Kidney (tissue), 14 donors: ENCODE data around the gene ROR2. TPM values are rescaled to one million over a fixed set of nuclear protein-coding genes. Genes with fewer than 3 reads are reported as not detected.

Experiments
- DNase-seq, 5 donors: peaks; one replicate each; pipeline ENCODE4 v3.0.0-alpha.2; 2013 to 2020
- FAIRE-seq: peaks from 2 replicates; lab custom pipeline; 2012; peaks lifted over from hg19 to GRCh38; lab: Jason Lieb, UNC
- H3K27ac ChIP-seq, 2 donors: one replicate each; pipeline ENCODE4 v1.7.0; 2013; ENCODE audit warnings: low read depth in 2 of 2, low read length in 2 of 2, inconsistent platforms in 1 of 2
- H3K27me3 ChIP-seq: one replicate; pipeline ENCODE4 v1.7.1; 2013; ENCODE audit warnings: low read length, inconsistent platforms; ENCODE audit not compliant: control insufficient read depth, insufficient read depth
- H3K36me3 ChIP-seq, 3 donors: one replicate each; pipeline versions ENCODE4 v1.7.0 to v1.7.1; 2013; ENCODE audit warnings: low read length in 3 of 3, control low read depth in 1 of 3, inconsistent platforms in 1 of 3; ENCODE audit not compliant: insufficient read depth in 3 of 3, control insufficient read depth in 2 of 3
- H3K4me1 ChIP-seq, 3 donors: one replicate each; pipeline versions ENCODE4 v1.7.0 to v1.7.1; 2013; ENCODE audit warnings: low read length in 3 of 3, inconsistent platforms in 1 of 3, low read depth in 1 of 3; ENCODE audit not compliant: control insufficient read depth in 2 of 3, insufficient read depth in 2 of 3
- H3K4me3 ChIP-seq, 3 donors: one replicate each; pipeline versions ENCODE4 v1.7.0 to v1.8.1; 2013; ENCODE audit warnings: low read length in 3 of 3, control low read depth in 1 of 3, inconsistent platforms in 1 of 3
- H3K9ac ChIP-seq, 3 donors: one replicate each; pipeline versions ENCODE4 v1.7.0 to v1.7.1; 2013; ENCODE audit warnings: low read length in 3 of 3, control low read depth in 1 of 3, inconsistent platforms in 1 of 3
- H3K9me3 ChIP-seq, 3 donors: one replicate each; pipeline versions ENCODE4 v1.7.0 to v1.7.1; 2013; ENCODE audit warnings: low read length in 3 of 3, control low read depth in 1 of 3, inconsistent platforms in 1 of 3; ENCODE audit not compliant: control insufficient read depth in 2 of 3, insufficient read depth in 1 of 3
- intact Hi-C: fragments of 100-400 bp; cut with DNase I; formaldehyde crosslinking; loops from one replicate; pipeline ENCODE4 v1.11.1; 2022
- polyA plus RNA-seq: library from polyadenylated mRNA; stranded (reverse); fragments of 350-450 nt; fragmentation: Illumina TruSeq; extraction: RNeasy Lipid Tissue Mini Kit (QIAGEN cat#74804); gene quantifications from one replicate; pipeline ENCODE4 v1.2.3, GENCODE V29; 2014; ENCODE audit warnings: low read depth, low replicate concordance; ENCODE audit not compliant: insufficient read depth
- total RNA-seq: library from RNA; stranded (reverse); fragmentation: NEBNext Ultra II Directional; extraction: Animal tissue kit (Norgen Biotek cat#: 25700); gene quantifications from one replicate; pipeline ENCODE4 v1.2.1, GENCODE V29; 2021
- TF ChIP-seq, protein P1 (sequence below): IDR thresholded peaks from 3 replicates; pipeline ENCODE4 v1.5.1; 2012; ENCODE audit warnings: mild to moderate bottlenecking, moderate library complexity, borderline replicate concordance; ENCODE audit not compliant: insufficient read depth; ENCODE audit errors: extremely low read depth
- donor health status: control.
- donor health status: control.
- donor health status: control.
- donor health status: control.
- donor health status: control.
- donor health status: DM: yes; HTN: yes; CAD: no.
- donor health status: Normal renal cell carcinoma (clear cell type).

ROR2 gene
- total and polyA plus RNA-seq, 2 donors from 2014 or later: 1.5 to 5.7 TPM

- TF ChIP-seq, protein P1, sequence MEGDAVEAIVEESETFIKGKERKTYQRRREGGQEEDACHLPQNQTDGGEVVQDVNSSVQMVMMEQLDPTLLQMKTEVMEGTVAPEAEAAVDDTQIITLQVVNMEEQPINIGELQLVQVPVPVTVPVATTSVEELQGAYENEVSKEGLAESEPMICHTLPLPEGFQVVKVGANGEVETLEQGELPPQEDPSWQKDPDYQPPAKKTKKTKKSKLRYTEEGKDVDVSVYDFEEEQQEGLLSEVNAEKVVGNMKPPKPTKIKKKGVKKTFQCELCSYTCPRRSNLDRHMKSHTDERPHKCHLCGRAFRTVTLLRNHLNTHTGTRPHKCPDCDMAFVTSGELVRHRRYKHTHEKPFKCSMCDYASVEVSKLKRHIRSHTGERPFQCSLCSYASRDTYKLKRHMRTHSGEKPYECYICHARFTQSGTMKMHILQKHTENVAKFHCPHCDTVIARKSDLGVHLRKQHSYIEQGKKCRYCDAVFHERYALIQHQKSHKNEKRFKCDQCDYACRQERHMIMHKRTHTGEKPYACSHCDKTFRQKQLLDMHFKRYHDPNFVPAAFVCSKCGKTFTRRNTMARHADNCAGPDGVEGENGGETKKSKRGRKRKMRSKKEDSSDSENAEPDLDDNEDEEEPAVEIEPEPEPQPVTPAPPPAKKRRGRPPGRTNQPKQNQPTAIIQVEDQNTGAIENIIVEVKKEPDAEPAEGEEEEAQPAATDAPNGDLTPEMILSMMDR: no peak
- Histone ChIP-seq H3K27me3 (no peaks in the 10 kb centered on the region), H3K4me3 (no peak overlapping the region), H3K4me1 (peaks cover 0 to 3% (median 0%) of the 10 kb centered on the region in 3 donors), H3K36me3 (no peaks in the 10 kb centered on the region), H3K27ac (no peak overlapping the region), H3K9ac (no peak overlapping the region), H3K9me3 (peaks cover 0 to 5% (median 2%) of the 10 kb centered on the region in 3 donors)
- no peak for DNase-seq
- no peak for FAIRE-seq
- intact Hi-C loops: no loop called here
Observed at GRCh38 chr9:91951944-91952520, 2.0 kb upstream of the ROR2 start.

GRCh38 chr9:91949392-91949945, 559 bp downstream of the ROR2 start:
- Histone ChIP-seq H3K27me3 (no peaks in the 10 kb centered on the region), H3K9me3 (peaks cover 0 to 5% (median 2%) of the 10 kb centered on the region in 3 donors), H3K4me3 (peak overlapping the region in 2 of 3 donors; percentile 39 to 69), H3K27ac (no peak overlapping the region), H3K4me1 (peaks cover 0 to 3% (median 2%) of the 10 kb centered on the region in 3 donors), H3K36me3 (no peaks in the 10 kb centered on the region), H3K9ac (no peak overlapping the region)
- intact Hi-C loops: no loop called here
- TF ChIP-seq, protein P1: no peak
- no peak for FAIRE-seq
- peak; percentile 43 to 74 (median 66) for DNase-seq

GRCh38 chr9:91948597-91949391, 1.2 kb downstream of the ROR2 start:
- H3K36me3 ChIP-seq: no peaks in the 10 kb centered on the region
- no peak overlapping the region for H3K27ac ChIP-seq
- H3K4me1 ChIP-seq: peaks cover 0 to 3% (median 2%) of the 10 kb centered on the region in 3 donors
- FAIRE-seq: no peak
- peaks cover 0 to 5% (median 2%) of the 10 kb centered on the region in 3 donors for H3K9me3 ChIP-seq
- H3K9ac ChIP-seq: peak overlapping the region in 1 of 3 donors; percentile 44
- H3K4me3 ChIP-seq: peak overlapping the region; percentile 24 to 69 (median 46)
- intact Hi-C loops: no loop called here
- peak; percentile 83 to 87 (median 85) for DNase-seq
- TF ChIP-seq, protein P1: no peak
- H3K27me3 ChIP-seq: no peaks in the 10 kb centered on the region
